Brain microvascular endothelial cell (primary cell): ENCODE measurements around the gene ZNF367.

Experiments
- DNase-seq: peaks from one replicate; pipeline ENCODE4 v3.0.0-alpha.2; 2020
- H3K27ac ChIP-seq: fragments of 250-450 bp; sonication (Bioruptor Pico); 2 replicates; pipeline ENCODE4 v1.5.1; 2020; ENCODE audit warnings: mild to moderate bottlenecking, moderate library complexity
- H3K27me3 ChIP-seq: fragments of 250-450 bp; sonication (Bioruptor Pico); replicated peaks from 2 replicates; pipeline ENCODE4 v1.5.1; 2020; ENCODE audit warnings: mild to moderate bottlenecking
- H3K36me3 ChIP-seq: fragments of 250-450 bp; sonication (Bioruptor Pico); replicated peaks from 2 replicates; pipeline ENCODE4 v1.5.1; 2020; ENCODE audit warnings: mild to moderate bottlenecking
- H3K4me3 ChIP-seq: 2 replicates; pipeline ENCODE4 v1.5.1; 2011; ENCODE audit warnings: low read depth, mild to moderate bottlenecking, control low read depth, low read length, moderate library complexity
- CTCF ChIP-seq: IDR thresholded peaks from 2 replicates; pipeline ENCODE4 v1.5.1; 2011; ENCODE audit warnings: low read depth, mild to moderate bottlenecking, moderate library complexity, low read length, control low read depth, inconsistent platforms; ENCODE audit errors: missing control alignments
- in situ Hi-C: cut with HindIII; loops from 2 replicates; pipeline ENCODE4 v1.10.0; 2017; ENCODE audit warnings: low sequenced_read_pairs, low pct_ligation_motif_present

ZNF367 gene

GRCh38 chr9:96435345-96435744, 17.2 kb upstream of the ZNF367 start:
- in situ Hi-C loops, result no loop called here
- no peak for DNase-seq
- no peak overlapping the region for H3K4me3 ChIP-seq
- no peaks in the 10 kb centered on the region for H3K27me3 ChIP-seq
- no peak overlapping the region for H3K27ac ChIP-seq
- no peak for TF ChIP-seq CTCF
- no peaks in the 10 kb centered on the region for H3K36me3 ChIP-seq

GRCh38 chr9:96430377-96430776, 12.2 kb upstream of the ZNF367 start:
- no peak for DNase-seq
- Histone ChIP-seq H3K36me3 (no peaks in the 10 kb centered on the region), H3K27me3 (no peaks in the 10 kb centered on the region), H3K4me3 (no peak overlapping the region), H3K27ac (no peak overlapping the region)
- in situ Hi-C loops, result no loop called here
- no peak for TF ChIP-seq CTCF

DNA sequence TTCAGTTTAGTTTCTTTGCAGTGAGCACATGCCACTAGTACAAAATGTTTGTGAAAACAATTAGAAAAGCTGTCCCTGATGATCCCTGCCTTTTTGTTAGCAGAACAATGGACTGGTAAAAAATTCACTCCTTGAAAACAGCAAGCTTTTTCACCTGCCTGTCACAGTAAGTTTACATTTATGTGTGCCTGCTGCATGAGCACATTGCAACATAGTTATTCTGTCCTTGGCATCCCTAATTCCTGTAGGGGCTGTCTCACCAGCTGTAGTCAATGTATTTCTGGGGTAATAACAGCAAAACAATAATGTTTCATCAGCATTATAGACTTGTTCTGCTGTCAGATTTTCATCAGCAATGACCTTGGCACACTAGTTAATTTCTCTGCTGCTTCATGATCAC, 11.6 kb upstream of the ZNF367 start:
- no peak overlapping the region for H3K4me3 ChIP-seq
- in situ Hi-C loops, result no loop called here
- no peaks in the 10 kb centered on the region for H3K27me3 ChIP-seq
- no peak for TF ChIP-seq CTCF
- no peak overlapping the region for H3K27ac ChIP-seq
- no peaks in the 10 kb centered on the region for H3K36me3 ChIP-seq
- DNase-seq, result no peak

GRCh38 chr9:96425500-96426169, 7.5 kb upstream of the ZNF367 start:
- Histone ChIP-seq H3K27ac (no peak overlapping the region), H3K27me3 (no peaks in the 10 kb centered on the region), H3K36me3 (no peaks in the 10 kb centered on the region), H3K4me3 (no peak overlapping the region)
- TF ChIP-seq CTCF, result no peak
- in situ Hi-C loops, result no loop called here
- no peak for DNase-seq

GRCh38 chr9:96423985-96424336, 5.8 kb upstream of the ZNF367 start:
- in situ Hi-C loops, result no loop called here
- H3K36me3 ChIP-seq, result no peaks in the 10 kb centered on the region
- H3K27ac ChIP-seq, result no peak overlapping the region
- no peak for DNase-seq
- no peak overlapping the region for H3K4me3 ChIP-seq
- H3K27me3 ChIP-seq, result no peaks in the 10 kb centered on the region
- TF ChIP-seq CTCF, result no peak

DNA sequence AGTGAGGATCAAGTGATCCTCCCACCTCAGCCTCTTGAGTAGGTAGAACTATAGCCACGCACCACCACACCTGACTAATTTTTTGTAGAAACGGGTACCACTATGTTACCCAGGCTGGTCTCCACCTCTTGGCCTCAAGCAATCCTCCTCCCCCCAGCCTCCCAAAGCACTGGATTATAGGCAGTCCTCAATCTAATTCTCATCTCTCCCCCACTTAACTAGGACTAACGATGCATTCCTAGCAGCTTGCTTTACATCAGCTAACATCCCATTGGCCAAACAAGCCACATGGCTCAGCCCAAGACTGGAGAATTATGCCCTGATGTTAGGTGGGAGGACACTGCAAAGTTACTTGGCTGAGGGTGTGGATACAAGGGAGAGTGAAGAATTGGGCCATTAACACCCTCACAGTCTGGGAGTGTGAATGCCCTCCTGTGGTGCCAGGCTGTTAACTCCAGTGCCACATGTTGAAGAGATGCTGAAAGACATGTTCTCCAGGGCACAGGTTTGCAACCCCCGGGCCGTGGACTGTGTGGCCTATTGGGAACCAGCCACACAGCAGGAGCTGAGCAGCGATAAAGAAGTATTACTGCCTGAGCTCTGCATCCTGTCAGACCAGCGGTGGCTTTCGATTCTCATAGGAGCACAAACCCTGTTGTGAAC, 5.3 kb upstream of the ZNF367 start:
- Histone ChIP-seq H3K27ac (no peak overlapping the region), H3K36me3 (no peaks in the 10 kb centered on the region), H3K27me3 (no peaks in the 10 kb centered on the region), H3K4me3 (no peak overlapping the region)
- no peak for TF ChIP-seq CTCF
- DNase-seq, result no peak
- in situ Hi-C loops, result no loop called here
